Stimulated activated CD4-positive, alpha-beta T cell treated with anti-CD3 and anti-CD28 coated beads, Interleukin-4, amount 100 ng/mL, for 4 hours (primary cell): ENCODE measurements around the gene WDFY4.

ENCODE experiments used
- DNase-seq, 2 experiments: peaks; one replicate each; pipeline ENCODE4 v3.0.0-alpha.2; 2020

WDFY4 gene

DNA sequence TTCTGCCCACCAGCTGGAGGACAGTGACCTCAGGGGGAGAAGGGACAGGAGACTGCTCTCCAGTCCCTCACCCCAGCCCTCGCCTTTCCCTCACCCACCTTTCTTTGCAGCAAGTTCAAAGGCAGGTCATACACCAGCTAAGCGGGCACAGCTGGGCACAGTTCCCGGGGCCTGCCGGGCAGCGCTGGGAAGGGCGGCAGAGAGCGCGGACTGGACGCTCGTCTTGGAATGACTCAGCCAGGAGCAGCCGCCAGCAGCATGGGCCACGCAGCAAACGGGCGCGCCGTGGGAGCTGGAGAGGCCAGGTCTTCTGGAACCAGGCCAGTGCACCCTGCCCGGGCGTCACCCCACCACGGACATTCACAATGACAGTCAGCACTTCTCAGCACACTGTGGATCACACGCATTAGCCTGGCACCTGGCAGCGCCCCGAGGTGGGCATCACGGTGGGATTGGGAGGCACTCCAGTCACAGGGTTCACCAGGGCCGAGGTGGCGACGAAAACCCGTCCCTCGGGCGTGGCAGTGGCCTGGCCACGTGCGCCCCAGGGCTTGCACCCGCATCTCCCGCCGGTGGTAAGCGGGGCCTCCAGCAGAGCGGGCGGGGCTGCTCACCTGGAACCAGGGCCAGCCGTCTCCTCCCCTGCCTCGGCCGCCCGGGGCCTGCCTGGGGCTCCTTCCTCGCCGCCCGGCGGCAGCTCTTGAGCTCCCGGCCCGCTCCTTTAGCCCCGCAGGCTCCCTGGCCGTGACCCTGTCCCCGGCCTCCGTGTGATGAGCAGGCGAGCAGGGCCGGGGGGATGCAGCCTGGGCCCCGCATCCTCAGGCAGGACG lies 29.0 kb upstream of the WDFY4 start:
- DNase-seq, result no peak

DNA sequence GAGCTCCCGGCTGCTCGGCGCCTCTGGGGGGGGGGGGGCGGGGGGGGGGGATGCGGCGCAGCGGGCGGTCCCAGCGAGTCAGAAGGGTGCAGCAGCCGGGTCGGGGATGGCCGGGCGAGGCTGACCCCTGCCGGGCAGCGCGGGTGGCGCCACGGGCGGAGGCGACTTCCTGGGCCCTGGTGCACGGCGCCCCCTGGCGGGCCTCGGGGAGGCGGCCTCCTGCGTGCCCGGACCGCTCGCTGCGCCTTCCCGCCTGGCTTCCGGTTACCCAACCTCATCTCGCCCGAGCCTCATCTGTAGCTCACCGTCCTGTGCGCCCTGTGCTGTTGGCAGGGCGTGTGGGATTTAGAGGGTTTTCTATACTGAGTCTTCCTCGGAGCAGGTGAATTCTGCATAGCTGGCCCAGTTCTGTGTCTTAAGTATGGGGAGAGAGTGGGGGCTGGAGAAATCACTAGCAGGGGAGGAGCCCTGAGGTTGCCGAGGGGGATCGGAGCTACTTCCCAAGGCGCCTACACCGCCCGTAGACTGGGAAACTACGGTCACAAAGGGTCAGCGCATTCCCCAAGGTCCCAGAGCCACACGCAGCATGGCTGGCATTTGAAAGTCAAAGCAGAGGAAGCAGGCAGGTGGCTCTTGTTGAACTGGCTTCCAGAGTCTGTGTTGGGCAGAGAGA lies 28.3 kb upstream of the WDFY4 start:
- DNase-seq, result peak; percentile 68 to 86

DNA sequence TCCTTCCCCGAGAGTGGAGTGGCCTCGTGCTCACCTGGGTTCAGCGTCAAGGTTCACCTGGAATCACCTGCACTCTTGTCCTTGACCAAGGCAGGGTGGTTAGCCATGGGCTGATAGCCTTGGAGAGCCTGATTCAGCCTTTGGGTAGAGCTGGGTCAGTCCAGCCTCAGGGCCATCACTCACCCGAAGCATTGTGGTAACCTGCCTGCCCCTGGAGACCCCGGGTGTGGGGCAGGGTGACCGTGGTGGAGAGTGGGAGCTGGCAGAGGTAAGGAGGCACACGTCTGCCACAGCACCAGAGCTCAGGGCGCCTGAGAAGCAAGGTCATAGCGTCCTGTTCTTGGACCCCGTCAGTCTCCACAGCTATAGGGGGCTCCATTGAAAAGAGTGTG lies 27.8 kb upstream of the WDFY4 start:
- DNase-seq, result no peak

DNA sequence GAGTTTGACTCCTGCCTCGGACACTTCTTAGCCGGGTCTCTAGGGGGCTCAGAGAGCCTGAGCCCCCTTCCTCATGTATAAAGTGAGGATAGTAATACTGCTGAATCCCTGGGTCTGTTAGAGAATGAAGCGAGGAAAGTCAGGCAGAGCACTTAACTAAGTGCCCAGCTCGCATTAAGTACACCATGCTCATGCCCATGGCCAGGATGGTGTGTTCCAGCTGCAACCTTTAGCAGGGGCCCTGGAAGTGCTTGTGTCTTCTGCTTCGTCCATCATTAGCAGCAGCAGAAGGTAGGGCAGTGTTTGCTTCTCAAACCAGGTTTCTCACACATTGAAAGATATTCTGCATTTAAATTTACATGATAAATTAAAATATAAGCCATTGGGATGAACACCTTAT lies 27.3 kb upstream of the WDFY4 start:
- DNase-seq, result no peak

- peak; percentile 18 to 51 for DNase-seq
Observed at GRCh38 chr10:48658243-48658974, 26.3 kb upstream of the WDFY4 start.

DNA sequence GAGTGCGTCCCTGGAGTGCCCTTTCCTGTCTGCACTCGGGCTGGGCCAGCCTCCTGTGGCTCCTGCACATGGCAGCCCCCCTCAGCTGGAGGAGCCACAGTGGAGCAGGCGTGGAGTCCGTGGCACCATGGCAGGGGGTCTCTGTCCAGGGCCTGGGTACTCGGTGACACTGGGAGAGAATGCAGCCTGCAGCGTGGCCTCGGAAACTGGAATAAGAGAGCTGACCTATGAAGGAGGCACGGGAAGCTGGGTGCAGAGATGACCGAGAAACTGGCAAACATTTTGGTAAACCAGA lies 25.8 kb upstream of the WDFY4 start:
- DNase-seq, result no peak

DNA sequence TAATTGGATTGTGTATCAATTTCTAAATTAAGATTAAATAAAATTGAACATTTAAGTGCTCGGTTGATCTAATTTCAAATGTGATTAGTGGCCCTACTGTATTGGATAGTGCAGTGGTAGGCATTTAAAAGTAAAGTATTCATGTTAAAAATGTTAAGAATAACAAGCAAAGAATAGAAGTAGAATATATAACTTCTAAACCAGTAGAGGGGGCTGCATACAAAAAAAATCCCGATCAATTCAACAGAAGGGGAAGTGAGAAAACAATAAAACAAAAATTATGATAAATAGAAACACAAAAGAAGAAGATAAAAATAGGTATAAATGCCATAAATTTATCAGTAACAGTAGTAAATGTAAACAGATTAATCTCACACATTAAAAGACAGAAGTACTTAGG lies 24.9 kb upstream of the WDFY4 start:
- no peak for DNase-seq

DNA sequence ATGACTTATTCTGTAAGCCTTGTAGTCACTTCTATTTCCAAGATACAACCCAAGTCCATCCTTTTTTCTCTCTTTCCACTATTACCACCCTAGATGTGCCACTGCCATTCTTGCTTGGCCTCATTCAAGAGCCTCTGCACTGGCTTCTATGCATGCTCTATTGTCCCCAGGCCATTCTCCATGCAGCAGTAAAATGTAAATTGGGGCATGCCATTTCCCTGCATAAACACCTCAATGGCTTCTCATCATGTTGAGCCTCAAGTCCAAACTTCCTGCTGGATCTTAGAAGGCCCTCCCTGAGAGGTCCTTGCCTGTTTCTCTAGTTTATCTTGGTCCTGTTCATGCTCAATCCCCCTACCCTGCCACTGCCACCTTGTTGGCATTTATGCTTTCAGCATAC lies 23.2 kb upstream of the WDFY4 start:
- DNase-seq, result no peak

DNA sequence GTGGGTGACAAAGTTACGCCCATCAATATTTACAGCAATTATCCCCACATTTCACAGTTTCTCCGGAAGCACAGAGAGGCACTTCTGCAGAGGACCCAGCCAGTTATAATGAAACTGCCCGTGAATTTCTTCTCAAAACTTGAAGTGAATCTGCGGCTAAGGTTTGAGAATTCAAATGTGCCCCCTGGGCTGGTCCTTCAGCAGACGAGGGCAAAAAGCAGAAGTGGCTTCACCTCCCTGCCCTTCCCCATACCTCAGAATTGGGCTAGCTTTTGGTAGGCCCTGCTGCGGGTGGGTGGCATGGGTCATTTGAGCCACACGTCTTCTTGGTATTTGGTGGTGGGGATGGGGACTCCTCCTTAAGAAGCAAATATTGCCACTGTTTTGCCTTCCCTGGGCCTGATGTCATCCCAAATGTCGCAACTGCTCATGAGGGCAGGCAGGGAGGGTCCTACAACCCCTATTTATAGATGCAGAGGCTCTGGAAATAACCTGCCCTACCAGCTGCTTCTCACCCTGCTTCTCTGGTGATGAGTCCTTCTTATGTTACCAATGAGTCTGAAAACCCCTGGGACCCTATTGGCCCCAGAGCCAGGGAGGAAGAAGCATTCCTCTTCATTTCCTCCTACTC lies 16.6 kb upstream of the WDFY4 start:
- DNase-seq, result no peak

DNA sequence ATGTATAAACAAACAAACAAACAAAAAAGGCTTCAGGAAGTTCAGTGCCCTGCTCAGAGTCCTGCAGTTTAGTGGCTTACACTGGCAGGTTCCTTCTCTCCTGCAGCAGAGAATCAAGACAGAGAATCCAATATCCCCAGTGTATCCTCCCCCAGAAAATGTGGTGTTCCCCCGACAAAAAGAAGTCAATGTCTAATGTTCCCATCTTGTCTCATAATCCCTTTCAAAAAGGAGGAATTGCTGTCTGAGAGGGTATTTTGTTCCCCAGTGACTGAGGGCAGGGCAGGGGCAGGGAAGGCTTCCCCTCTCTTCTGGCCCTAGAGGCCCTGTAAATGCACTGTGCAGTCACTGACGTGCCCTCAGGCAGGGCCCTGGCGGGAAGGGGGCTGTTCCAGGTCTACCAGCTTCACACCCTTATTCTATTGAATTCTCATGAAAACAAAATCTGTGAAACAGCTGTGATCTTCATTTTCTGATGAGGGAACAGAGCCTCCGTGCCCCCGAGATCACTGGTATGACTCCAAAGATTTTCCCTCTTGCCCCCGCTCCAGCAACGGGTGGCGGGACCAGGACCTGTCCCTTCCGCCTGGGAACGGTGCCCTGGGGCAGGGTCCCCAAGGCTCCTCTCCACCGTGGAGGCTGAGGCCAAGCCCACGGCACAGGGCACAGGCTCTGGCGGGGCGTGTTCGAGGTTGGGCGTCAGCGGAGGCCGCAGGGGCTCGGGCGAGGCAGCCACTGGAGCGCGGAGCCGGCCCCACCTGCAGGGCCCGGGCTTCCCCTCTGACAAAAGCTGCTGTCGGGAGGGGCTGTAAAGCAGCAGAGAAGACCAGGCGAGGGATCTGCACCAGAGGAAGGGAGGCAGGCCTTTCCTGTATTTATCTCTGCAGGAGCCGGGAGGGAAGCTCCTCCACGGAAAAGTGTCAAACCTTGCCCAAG lies 13.4 kb upstream of the WDFY4 start:
- no peak for DNase-seq

GRCh38 chr10:48671914-48672595 lies 12.6 kb upstream of the WDFY4 start:
- no peak for DNase-seq

GRCh38 chr10:48672596-48673265 lies 11.9 kb upstream of the WDFY4 start:
- no peak for DNase-seq

- DNase-seq, result no peak
Observed at GRCh38 chr10:48677625-48678024, 7.0 kb upstream of the WDFY4 start.

- no peak for DNase-seq
Observed at GRCh38 chr10:48678041-48678440, 6.6 kb upstream of the WDFY4 start.

DNA sequence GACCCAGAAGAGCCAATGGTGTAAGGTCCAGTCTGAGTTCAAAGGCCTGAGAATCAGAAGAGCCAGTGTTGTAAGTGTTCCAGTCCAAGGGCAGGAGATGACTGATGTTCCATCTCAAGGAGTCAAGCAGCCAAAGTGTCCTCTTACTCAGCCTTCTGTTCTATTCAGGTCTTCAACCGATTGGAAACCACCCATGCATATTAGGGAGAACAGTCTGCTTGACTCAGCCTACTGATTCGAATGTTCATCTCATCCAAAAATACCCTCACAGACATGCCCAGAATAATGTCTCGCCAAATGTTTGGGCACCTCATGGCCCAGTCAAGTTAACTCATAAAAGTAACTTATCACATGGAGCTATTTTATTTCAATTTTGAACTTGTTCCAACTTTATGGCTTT lies 2.9 kb upstream of the WDFY4 start:
- DNase-seq, result no peak

GRCh38 chr10:48682265-48682664 lies 2.4 kb upstream of the WDFY4 start:
- no peak for DNase-seq

- no peak for DNase-seq
Observed at GRCh38 chr10:48683424-48683823, 1.2 kb upstream of the WDFY4 start.

DNA sequence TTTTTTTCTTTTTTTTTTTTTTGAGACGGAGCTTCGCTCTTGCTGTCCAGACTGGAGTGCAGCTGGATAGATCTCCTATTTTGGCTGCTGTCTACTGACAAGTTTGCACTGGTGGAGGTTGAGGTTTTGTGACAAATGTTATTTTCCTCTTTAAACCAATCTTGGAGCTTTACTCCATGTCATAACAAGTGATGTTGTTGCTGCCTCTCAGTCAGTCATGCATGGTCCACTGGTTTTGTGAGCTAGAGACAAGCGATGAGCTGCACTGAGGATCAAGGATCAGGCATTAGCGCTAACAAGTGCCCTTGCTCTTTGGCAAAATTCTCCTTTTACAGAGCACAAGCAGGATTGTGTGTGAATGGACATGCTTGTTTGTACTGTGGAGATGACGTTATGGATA lies 805 bp upstream of the WDFY4 start:
- no peak for DNase-seq

DNA sequence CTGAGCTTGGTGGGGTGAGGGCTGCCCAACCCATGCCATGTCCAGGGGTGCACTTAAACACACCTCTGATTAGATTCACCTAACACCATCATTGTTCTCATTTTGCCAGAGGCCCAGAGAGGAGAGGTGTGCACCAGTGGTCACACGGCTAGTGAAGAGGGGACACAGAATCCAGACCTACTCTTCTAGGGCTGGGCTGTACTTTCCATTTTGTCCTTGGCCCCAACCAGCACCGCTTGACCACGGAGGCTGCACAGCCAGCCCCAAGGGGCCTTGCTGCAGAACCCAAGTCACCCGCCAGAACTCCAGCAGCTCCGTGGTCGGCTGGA lies 246 bp upstream of the WDFY4 start:
- no peak for DNase-seq

- no peak for DNase-seq
Observed at GRCh38 chr10:48685731-48686130, 1.1 kb downstream of the WDFY4 start.
